RWPE1 (cell line): ENCODE data around the gene ARHGDIB.

Experiments
- CTCF ChIA-PET: fragments of 350-600 bp; sonication (Branson Sonifier 250); formaldehyde crosslinking; extraction: SDS; loops from one replicate; lab custom pipeline; 2021; lab: Yijun Ruan, JAX
- POLR2A ChIA-PET: fragments of 400-600 bp; formaldehyde crosslinking; extraction: SDS; loops from one replicate; lab custom pipeline; 2020; ENCODE audit warnings: antibody characterized with exemption; ENCODE audit not compliant: low non-redundant PET; lab: Yijun Ruan, JAX
- DNase-seq: peaks from one replicate; pipeline ENCODE4 v3.0.0; 2012; ENCODE audit warnings: low spot score
- H3K27ac ChIP-seq: fragments of 450-650 bp; 2 replicates; pipeline ENCODE4 v1.5.1; 2017
- TF ChIP-seq, protein P1 (sequence below): fragments of 450-650 bp; conservative IDR thresholded peaks from 2 replicates; pipeline ENCODE4 v1.5.1; 2017; ENCODE audit warnings: low read depth, mild to moderate bottlenecking

ARHGDIB gene

GRCh38 chr12:14915736-14916135 lies 45.7 kb downstream of the ARHGDIB start:
- H3K27ac ChIP-seq, result no peak overlapping the region
- TF ChIP-seq, protein P1, sequence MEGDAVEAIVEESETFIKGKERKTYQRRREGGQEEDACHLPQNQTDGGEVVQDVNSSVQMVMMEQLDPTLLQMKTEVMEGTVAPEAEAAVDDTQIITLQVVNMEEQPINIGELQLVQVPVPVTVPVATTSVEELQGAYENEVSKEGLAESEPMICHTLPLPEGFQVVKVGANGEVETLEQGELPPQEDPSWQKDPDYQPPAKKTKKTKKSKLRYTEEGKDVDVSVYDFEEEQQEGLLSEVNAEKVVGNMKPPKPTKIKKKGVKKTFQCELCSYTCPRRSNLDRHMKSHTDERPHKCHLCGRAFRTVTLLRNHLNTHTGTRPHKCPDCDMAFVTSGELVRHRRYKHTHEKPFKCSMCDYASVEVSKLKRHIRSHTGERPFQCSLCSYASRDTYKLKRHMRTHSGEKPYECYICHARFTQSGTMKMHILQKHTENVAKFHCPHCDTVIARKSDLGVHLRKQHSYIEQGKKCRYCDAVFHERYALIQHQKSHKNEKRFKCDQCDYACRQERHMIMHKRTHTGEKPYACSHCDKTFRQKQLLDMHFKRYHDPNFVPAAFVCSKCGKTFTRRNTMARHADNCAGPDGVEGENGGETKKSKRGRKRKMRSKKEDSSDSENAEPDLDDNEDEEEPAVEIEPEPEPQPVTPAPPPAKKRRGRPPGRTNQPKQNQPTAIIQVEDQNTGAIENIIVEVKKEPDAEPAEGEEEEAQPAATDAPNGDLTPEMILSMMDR, result no peak
- POLR2A ChIA-PET, result no interaction called here
- CTCF ChIA-PET, result interaction anchor here (0.8 kb wide), 1 partner anchor 13 kb away, joined by 3 read pairs; no protein-coding TSS in a partner anchor
- DNase-seq, result no peak

GRCh38 chr12:14913381-14913781 lies 48.0 kb downstream of the ARHGDIB start:
- ChIA-PET POLR2A (no interaction called here), CTCF (no interaction called here)
- peak; percentile 13 for DNase-seq
- TF ChIP-seq, protein P1, result no peak
- no peak overlapping the region for H3K27ac ChIP-seq

DNA sequence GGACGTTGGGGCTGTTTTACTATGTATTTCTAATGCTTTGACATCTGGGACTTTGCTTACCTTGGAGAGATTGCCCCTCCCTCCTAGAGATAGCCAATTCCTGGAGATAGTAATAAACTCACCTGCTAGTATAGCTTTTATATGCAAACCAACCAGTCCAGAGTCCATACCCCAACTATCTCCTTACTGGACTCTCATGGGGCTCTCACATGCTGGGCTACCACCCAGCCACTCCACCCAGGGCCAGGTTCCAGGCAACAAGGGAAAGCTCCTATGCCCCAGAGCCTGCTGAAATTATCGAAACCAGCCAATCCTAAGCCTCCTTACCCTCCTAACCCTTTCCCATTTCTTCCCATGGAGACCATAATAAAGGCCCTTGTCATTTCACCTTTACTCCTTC lies 50.3 kb downstream of the ARHGDIB start:
- TF ChIP-seq, protein P1, result no peak
- H3K27ac ChIP-seq, result no peak overlapping the region
- DNase-seq, result no peak
- ChIA-PET CTCF (no interaction called here), POLR2A (no interaction called here)

GRCh38 chr12:14910090-14910915 lies 51.1 kb downstream of the ARHGDIB start:
- ChIA-PET POLR2A (no interaction called here), CTCF (interaction anchor here (0.7 kb wide), 1 partner anchor 122 kb away, joined by 3 read pairs; no protein-coding TSS in a partner anchor)
- peak overlapping the region; percentile 52 for H3K27ac ChIP-seq
- peak; percentile 22 for DNase-seq
- TF ChIP-seq, protein P1, result no peak

DNA sequence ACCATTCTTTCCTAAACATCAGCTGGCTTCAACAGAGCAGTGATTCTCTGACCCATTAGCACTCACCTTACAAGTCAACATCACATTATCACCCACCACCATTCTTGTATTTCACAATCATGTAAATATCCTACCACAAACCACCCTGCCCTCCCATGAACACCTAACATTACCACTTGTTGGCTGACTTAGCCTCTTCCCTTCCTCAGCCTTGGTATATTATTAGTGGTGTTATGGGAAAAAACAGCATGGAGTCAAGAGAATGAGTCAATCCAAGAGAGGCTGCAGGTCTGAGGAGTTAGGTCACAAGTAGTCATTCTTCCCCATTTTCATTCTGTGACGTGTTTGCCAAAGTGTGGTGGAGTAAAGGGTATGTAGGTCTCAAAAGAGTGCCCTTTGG lies 53.4 kb downstream of the ARHGDIB start:
- ChIA-PET CTCF (no interaction called here), POLR2A (no interaction called here)
- DNase-seq, result no peak
- TF ChIP-seq, protein P1, result no peak
- H3K27ac ChIP-seq, result no peak overlapping the region

GRCh38 chr12:14906114-14906513 lies 55.3 kb downstream of the ARHGDIB start:
- ChIA-PET CTCF (no interaction called here), POLR2A (no interaction called here)
- no peak for DNase-seq
- H3K27ac ChIP-seq, result no peak overlapping the region
- TF ChIP-seq, protein P1, result no peak
